Transverse colon (tissue), 4 donors: Measurements from ENCODE around the gene GMPPA. TPM values are rescaled to one million over a fixed set of nuclear protein-coding genes. Genes with fewer than 3 reads are reported as not detected.

ENCODE experiments used
- DNase-seq: peaks from one replicate; pipeline ENCODE4 v3.0.0-alpha.2; 2019
- H3K27ac ChIP-seq, 4 donors: fragments of 200-600 bp; sonication (generic); 2 replicates each; pipeline ENCODE4 v1.5.1; 2016 to 2018; ENCODE audit warnings: inconsistent platforms in 4 of 4
- H3K27me3 ChIP-seq: fragments of 200-600 bp; sonication (generic); 2 replicates; pipeline ENCODE4 v1.5.1; 2017; ENCODE audit warnings: inconsistent platforms
- H3K36me3 ChIP-seq, 4 donors: fragments of 200-600 bp; sonication (generic); 2 replicates each; pipeline ENCODE4 v1.5.1; 2017 to 2019; ENCODE audit warnings: inconsistent platforms in 4 of 4
- H3K4me1 ChIP-seq, 4 donors: fragments of 200-600 bp; sonication (generic); 2 replicates each; pipeline ENCODE4 v1.5.1; 2017 to 2020; ENCODE audit warnings: inconsistent platforms in 4 of 4
- H3K4me3 ChIP-seq, 4 donors: fragments of 200-600 bp; sonication (generic); 1 replicate in 1 of 4; 2 replicates in 3 of 4; pipeline versions ENCODE4 v1.5.1 to v1.6.1; 2017 to 2019; ENCODE audit warnings: inconsistent platforms in 4 of 4
- H3K9me3 ChIP-seq, 2 donors: fragments of 200-600 bp; sonication (generic); 2 replicates each; pipeline ENCODE4 v1.5.1; 2017 to 2019; ENCODE audit warnings: inconsistent platforms in 2 of 2
- EP300 ChIP-seq: sonication (generic); formaldehyde crosslinking; IDR thresholded peaks from one replicate; pipeline ENCODE4 v1.6.1; 2017; ENCODE audit warnings: antibody characterized with exemption, low read depth
- POLR2A ChIP-seq: fragments of 450-650 bp; IDR thresholded peaks from one replicate; pipeline ENCODE4 v1.6.1; 2016; ENCODE audit warnings: antibody characterized with exemption, mild to moderate bottlenecking, moderate library complexity
- POLR2AphosphoS5 ChIP-seq, 3 donors: sonication (generic); formaldehyde crosslinking; IDR thresholded peaks; one replicate each; pipeline ENCODE4 v1.6.1; 2016; ENCODE audit warnings: antibody characterized with exemption in 3 of 3
- WGBS, 2 donors: methylation state at CpG; one replicate each; pipeline ENCODE4 v1.1.5; 2018; ENCODE audit warnings: low coverage in 1 of 2; 5-methylcytosine and 5-hydroxymethylcytosine counted together
- in situ Hi-C, 4 donors: fragments of 200-750 bp; cut with MboI; loops; one replicate each; pipeline versions ENCODE4 v1.15.0 to v1.15.1; 2017; ENCODE audit warnings: low sequenced_read_pairs in 3 of 4, low pct_ligation_motif_present in 1 of 4, low pct_unique_long_range_greater_than_20kb in 1 of 4
- intact Hi-C: fragments of 100-400 bp; cut with DNase I; formaldehyde crosslinking; loops from one replicate; pipeline ENCODE4 v1.15.1; 2023; ENCODE audit warnings: low total_unique reads
- total RNA-seq, 4 donors: library from RNA; depleted of rRNA; stranded (reverse); fragments of >200 nt; gene quantifications; one replicate each; pipeline ENCODE4 v1.1.0, GENCODE V29; 2016
- TF ChIP-seq, protein P1 (sequence below), 5 experiments: fragments of 200-600 bp in 3 of 5; fragments of 450-650 bp in 2 of 5; sonication (generic) in 3 of 5; IDR thresholded peaks; 1 replicate in 2 of 5; 2 replicates in 3 of 5; pipeline ENCODE4 v1.5.1; 2016 to 2017; ENCODE audit warnings: antibody characterized with exemption in 5 of 5, inconsistent platforms in 3 of 5, mild to moderate bottlenecking in 2 of 5, moderate library complexity in 1 of 5

Gene GMPPA
- total RNA-seq, 4 donors from 2014 or later = 25.1 to 41.1 (median 36.4) TPM

DNA sequence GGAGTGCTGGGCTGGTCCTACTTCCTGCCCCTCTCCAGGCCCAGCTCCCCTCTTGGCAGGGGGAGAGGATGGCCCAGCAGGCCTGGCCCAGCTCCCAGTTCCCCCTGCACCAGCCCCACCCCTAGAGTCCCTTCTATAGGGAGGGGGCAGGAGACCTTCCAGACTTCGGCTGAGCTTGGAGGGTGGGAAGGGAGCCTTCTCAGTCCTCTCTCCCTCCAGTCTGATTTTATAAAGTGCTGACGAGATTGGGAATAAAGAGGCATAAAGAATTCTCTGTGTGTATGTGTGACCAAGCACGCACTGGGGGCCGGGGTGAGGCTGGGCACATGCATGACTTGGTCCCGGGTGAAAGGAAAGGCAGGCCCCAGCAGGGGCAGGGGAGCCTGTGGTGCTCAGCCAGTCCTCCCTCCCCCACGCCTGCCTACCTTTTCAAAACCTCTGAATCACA lies 39.8 kb downstream of the GMPPA start:
- H3K27me3 ChIP-seq = no peaks in the 10 kb centered on the region
- 69% methylated on average over 6 of the region's 6 CpGs; no CpG with 5 or more reads in 1 of the 2 donors for WGBS, 2 donors
- TF ChIP-seq POLR2A = no peak
- TF ChIP-seq POLR2AphosphoS5 (IDR thresholded peaks at IDR 0.05) = no peak
- TF ChIP-seq EP300 = no peak
- TF ChIP-seq, protein P1, sequence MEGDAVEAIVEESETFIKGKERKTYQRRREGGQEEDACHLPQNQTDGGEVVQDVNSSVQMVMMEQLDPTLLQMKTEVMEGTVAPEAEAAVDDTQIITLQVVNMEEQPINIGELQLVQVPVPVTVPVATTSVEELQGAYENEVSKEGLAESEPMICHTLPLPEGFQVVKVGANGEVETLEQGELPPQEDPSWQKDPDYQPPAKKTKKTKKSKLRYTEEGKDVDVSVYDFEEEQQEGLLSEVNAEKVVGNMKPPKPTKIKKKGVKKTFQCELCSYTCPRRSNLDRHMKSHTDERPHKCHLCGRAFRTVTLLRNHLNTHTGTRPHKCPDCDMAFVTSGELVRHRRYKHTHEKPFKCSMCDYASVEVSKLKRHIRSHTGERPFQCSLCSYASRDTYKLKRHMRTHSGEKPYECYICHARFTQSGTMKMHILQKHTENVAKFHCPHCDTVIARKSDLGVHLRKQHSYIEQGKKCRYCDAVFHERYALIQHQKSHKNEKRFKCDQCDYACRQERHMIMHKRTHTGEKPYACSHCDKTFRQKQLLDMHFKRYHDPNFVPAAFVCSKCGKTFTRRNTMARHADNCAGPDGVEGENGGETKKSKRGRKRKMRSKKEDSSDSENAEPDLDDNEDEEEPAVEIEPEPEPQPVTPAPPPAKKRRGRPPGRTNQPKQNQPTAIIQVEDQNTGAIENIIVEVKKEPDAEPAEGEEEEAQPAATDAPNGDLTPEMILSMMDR (IDR thresholded peaks at IDR 0.05) = no peak
- H3K27ac ChIP-seq = no peak overlapping the region
- H3K36me3 ChIP-seq = peaks cover 0 to 4% (median 0%) of the 10 kb centered on the region in 4 donors
- in situ Hi-C loops (loop anchor here in 2 of 4 donors (10.0 kb wide), 2 partner anchors 96 to 106 kb away; no protein-coding TSS in a partner anchor), intact Hi-C loops (no loop called here)
- H3K4me3 ChIP-seq = no peak overlapping the region
- H3K9me3 ChIP-seq = no peaks in the 10 kb centered on the region
- DNase-seq = no peak
- peaks cover 11 to 21% (median 15%) of the 10 kb centered on the region in 4 donors for H3K4me1 ChIP-seq

DNA sequence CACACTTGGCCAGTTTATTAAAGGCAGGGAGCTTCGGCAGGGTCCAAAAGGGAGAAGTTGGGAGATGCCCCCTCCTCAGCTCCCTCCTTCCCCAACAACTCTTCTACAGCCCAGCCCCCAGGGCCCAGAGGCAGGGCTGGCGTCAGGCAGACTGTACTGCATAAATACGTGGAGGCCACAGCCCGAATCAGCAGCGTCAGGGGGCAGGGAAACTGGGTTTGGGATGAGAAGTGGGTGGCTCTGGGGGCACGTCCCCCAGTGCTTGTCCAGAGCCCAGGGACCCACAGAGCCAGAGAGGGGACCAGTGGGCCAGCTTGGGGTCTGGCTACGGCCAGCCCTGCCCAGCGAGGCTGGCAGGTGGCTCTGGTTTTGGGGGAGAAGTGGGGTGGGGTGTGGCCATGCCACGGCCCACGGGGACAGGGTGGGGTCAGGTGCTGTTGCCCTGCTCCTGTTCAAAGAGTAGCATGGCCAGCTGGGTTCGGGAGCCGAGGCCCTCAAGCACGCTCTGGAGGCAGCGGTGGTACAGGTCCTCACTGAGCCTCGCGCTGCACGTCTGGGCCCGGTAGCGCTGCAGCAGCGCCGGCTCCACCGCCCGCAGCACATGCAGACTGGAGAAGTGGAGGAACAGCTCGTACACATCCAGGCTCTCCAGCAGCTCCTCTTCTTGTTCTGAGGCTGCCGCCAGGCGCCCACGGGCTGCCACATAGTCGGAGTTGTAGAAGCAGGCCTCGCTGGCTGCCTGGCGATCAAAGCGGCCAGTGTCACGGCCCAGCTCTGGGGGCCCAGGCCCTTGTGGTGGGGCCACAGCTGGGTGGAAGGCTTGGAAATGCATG lies 40.5 kb downstream of the GMPPA start:
- Histone ChIP-seq H3K4me3 (no peak overlapping the region), H3K36me3 (peaks cover 0 to 4% (median 0%) of the 10 kb centered on the region in 4 donors), H3K4me1 (peaks cover 11 to 25% (median 18%) of the 10 kb centered on the region in 4 donors), H3K27ac (no peak overlapping the region), H3K27me3 (no peaks in the 10 kb centered on the region), H3K9me3 (no peaks in the 10 kb centered on the region)
- DNase-seq = no peak
- no peak for TF ChIP-seq POLR2AphosphoS5 (IDR thresholded peaks at IDR 0.05)
- TF ChIP-seq, protein P1 (IDR thresholded peaks at IDR 0.05) = no peak
- no peak for TF ChIP-seq POLR2A
- TF ChIP-seq EP300 = no peak
- in situ Hi-C loops (loop anchor here in 2 of 4 donors (10.0 kb wide), 2 partner anchors 96 to 106 kb away; no protein-coding TSS in a partner anchor), intact Hi-C loops (no loop called here)
- 0 to 87% methylated on average over 1 to 32 of the region's 32 CpGs for WGBS, 2 donors

DNA sequence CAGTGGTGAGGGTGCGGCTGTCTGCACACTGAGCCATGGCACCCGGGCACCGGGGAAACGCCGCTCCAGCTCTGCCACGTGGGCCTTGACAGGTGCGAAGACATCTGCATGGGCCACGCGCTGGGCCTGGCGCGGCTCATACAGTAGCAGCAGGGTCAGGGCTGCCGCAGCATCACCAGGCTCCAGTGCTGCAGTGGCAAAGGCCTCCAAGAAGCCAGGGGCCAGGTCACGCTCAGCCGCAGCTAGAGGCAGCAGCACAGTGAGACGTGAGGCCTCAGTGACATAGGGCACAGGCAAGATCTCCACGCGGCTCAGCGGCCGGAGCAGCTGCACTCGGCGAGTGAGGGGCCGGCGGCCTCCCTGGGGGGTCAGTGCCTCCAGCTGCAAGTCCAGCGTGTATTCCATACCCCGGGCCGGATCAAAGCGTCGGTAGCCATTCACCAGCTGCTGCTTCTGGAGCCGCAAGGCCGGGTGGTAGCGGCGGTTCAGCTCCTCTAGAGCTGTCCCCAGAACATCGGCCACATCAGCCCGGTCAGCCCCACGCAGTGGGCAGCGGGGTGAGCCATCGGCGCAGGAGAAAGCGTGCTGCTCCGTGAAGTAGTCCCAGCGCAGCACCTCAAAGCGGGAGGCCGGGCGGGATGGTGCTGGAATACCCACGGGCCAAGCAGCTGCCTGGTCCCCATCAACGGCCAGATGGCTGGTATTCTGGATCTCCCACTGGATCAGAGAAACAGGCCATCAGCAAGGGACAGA lies 41.4 kb downstream of the GMPPA start:
- Histone ChIP-seq H3K9me3 (no peaks in the 10 kb centered on the region), H3K27me3 (no peaks in the 10 kb centered on the region), H3K27ac (no peak overlapping the region), H3K4me3 (no peak overlapping the region), H3K36me3 (peaks cover 0 to 4% (median 0%) of the 10 kb centered on the region in 4 donors), H3K4me1 (peaks cover 11 to 30% (median 22%) of the 10 kb centered on the region in 4 donors)
- in situ Hi-C loops (loop anchor here in 2 of 4 donors (10.0 kb wide), 2 partner anchors 95 to 105 kb away; no protein-coding TSS in a partner anchor), intact Hi-C loops (no loop called here)
- TF ChIP-seq EP300 (no peak), POLR2AphosphoS5 (IDR thresholded peaks at IDR 0.05) (no peak), POLR2A (no peak)
- TF ChIP-seq, protein P1 (IDR thresholded peaks at IDR 0.05) = no peak
- WGBS, 2 donors = 94 to 100% methylated on average over 1 to 46 of the region's 46 CpGs
- no peak for DNase-seq
